ENCODE measurements around the gene RPL18.
"Not testable (repeated sequence)": the region's sequence is repeated elsewhere in the genome, so short reads cannot be mapped to it uniquely, and the experiment has no call there.

The RPL18 gene
- total RNA-seq, result 95.9 to 260 (median 148) reads per million in 17 experiments

GRCh38 chr19:48618916-48619691, at the start of gene RPL18, which contains the start of gene SPHK2:
Gene RPL18 (minus strand): TSS chr19:48619178. CDS start chr19:48619143, 35 bp downstream.
Gene SPHK2 (plus strand): TSS chr19:48619506. CDS start chr19:48620515, 1,009 bp downstream.
- DNase-seq, result peak; percentile 99

- no peak for DNase-seq
These were observed 49.8 kb upstream of the RPL18 start for GRCh38 chr19:48668761-48669160.

- DNase-seq, result no peak
These were observed 49.4 kb upstream of the RPL18 start for GRCh38 chr19:48668332-48668731.

GRCh38 chr19:48665786-48666185, 46.8 kb upstream of the RPL18 start:
- no peak for DNase-seq

- DNase-seq, result no peak
These were observed 45.5 kb upstream of the RPL18 start for GRCh38 chr19:48664476-48664875.

- DNase-seq, result no peak
These were observed 44.7 kb upstream of the RPL18 start for GRCh38 chr19:48663667-48664066.

GRCh38 chr19:48661711-48662090, 42.7 kb upstream of the RPL18 start:
- no peak for DNase-seq

- peak; percentile 89 to 93 (median 90) for DNase-seq
These were observed 42.1 kb upstream of the RPL18 start for GRCh38 chr19:48660852-48661710.

- DNase-seq, result peak; percentile 21 to 47 (median 34)
These were observed 40.8 kb upstream of the RPL18 start for GRCh38 chr19:48659768-48660167.

- DNase-seq, result no peak
These were observed 39.5 kb upstream of the RPL18 start for GRCh38 chr19:48658483-48658882.

GRCh38 chr19:48657828-48658227, 38.9 kb upstream of the RPL18 start:
- not testable (repeated sequence) for DNase-seq

- DNase-seq, result no peak
These were observed 38.0 kb upstream of the RPL18 start for GRCh38 chr19:48656840-48657474.

GRCh38 chr19:48654299-48655059, 35.5 kb upstream of the RPL18 start:
- DNase-seq, result no peak

- no peak for DNase-seq
These were observed 32.7 kb upstream of the RPL18 start for GRCh38 chr19:48651683-48652048.

GRCh38 chr19:48650974-48651682, 32.1 kb upstream of the RPL18 start:
- no peak for DNase-seq

GRCh38 chr19:48648134-48648533, 29.2 kb upstream of the RPL18 start:
- DNase-seq, result no peak

GRCh38 chr19:48646722-48647216, 27.8 kb upstream of the RPL18 start:
- no peak for DNase-seq

- DNase-seq, result peak; percentile 80 to 93 (median 88)
These were observed 27.2 kb upstream of the RPL18 start, which contains the start of gene CA11 for GRCh38 chr19:48646001-48646721. Gene CA11 (minus strand): TSS chr19:48646187. CDS start chr19:48645632, 555 bp downstream.

- peak in 3 of 4 experiments; percentile 41 to 56 (median 41) for DNase-seq
These were observed 26.6 kb upstream of the RPL18 start for GRCh38 chr19:48645620-48646000.

GRCh38 chr19:48644839-48645619, 26.1 kb upstream of the RPL18 start:
- DNase-seq, result peak; percentile 73 to 86 (median 80)

All from suppressor macrophage (primary cell).